Measurements from ENCODE around the gene INTS2. TPM values are rescaled to one million over a fixed set of nuclear protein-coding genes. Genes with fewer than 3 reads are reported as not detected.

The INTS2 gene
- polyA plus RNA-seq, 1 donor (not counting 4 experiments of a cell fraction or from before 2014, with no cell fraction given) = 10.4 TPM

DNA sequence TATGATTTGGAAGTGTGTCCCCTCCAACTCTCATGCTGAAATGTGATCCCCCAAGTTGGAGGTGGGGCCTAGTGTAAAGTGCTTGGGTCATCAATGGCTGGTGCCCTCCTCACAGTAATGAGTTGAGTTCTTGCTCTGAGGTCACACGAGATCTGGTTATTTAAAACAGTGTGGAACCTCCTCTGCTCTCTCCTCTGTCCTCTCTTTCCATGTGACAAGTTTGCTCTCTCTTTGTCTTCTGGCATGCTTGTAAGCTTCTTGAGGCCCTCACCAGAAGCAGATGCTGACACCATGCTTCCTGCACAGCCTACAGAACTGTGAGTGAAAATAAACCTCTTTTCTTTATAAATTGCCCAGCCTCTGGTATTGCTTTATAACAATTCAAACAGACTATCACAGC is 84.3 kb downstream of the INTS2 start:
- Histone ChIP-seq H3K36me3 (ENCODE audit: control insufficient read depth in 2 of 2, extremely low read depth in 1 of 2, insufficient read depth in 2 of 2, low read length in 2 of 2) (peaks cover 0 to 4% of the 10 kb centered on the region in 2 experiments), H3K4me1 (ENCODE audit: control insufficient read depth, extremely low read depth, insufficient read depth, low read length) (no peaks in the 10 kb centered on the region), H2AFZ (ENCODE audit: control insufficient read depth, low read length) (no peak overlapping the region), H3K4me2 (ENCODE audit: control insufficient read depth, extremely low read depth, insufficient read depth, low read depth, low read length) (no peak overlapping the region), H3K27me3 (ENCODE audit: control insufficient read depth, extremely low read depth, insufficient read depth, low read length) (no peaks in the 10 kb centered on the region), H3K4me3 (ENCODE audit: control insufficient read depth in 2 of 3, extremely low read depth in 1 of 3, insufficient read depth in 2 of 3, low read depth in 1 of 3, low read length in 3 of 3) (no peak overlapping the region), H3K27ac (ENCODE audit: control insufficient read depth, insufficient read depth, low read length) (no peak overlapping the region), H3K9me1 (ENCODE audit: control insufficient read depth, extremely low read depth, insufficient read depth, low read length) (no peaks in the 10 kb centered on the region), H3K9ac (ENCODE audit: control insufficient read depth, extremely low read depth, insufficient read depth, low read length) (no peak overlapping the region), H3K79me2 (ENCODE audit: control insufficient read depth, insufficient read depth, low read length) (no peaks in the 10 kb centered on the region), H3K9me3 (ENCODE audit: control insufficient read depth, low read depth, low read length) (no peaks in the 10 kb centered on the region), H4K20me1 (ENCODE audit: control insufficient read depth, extremely low read depth, insufficient read depth, low read length) (no peaks in the 10 kb centered on the region)
- TF ChIP-seq CTCF (optimal IDR thresholded peaks at IDR 0.05 in 1 of 3, IDR thresholded peaks at IDR 0.05 in 1 of 3, conservative IDR thresholded peaks at IDR 0.05 in 1 of 3; ENCODE audit: extremely low read depth in 1 of 3, insufficient read depth in 2 of 3, low read length in 3 of 3) (no peak), EZH2 (IDR thresholded peaks at IDR 0.05; ENCODE audit: low read length) (no peak)
- no peak for FAIRE-seq
- dilution Hi-C loops (cut with MboI; ENCODE audit: extremely low pct_ligation_motif_present, low sequenced_read_pairs) = no loop called here
- DNase-seq (ENCODE audit: low read depth, low spot score) = no peak

GRCh38 chr17:61842899-61843298 is 84.9 kb downstream of the INTS2 start:
- no peaks in the 10 kb centered on the region for H3K79me2 ChIP-seq (ENCODE audit: control insufficient read depth, insufficient read depth, low read length)
- H3K9me3 ChIP-seq (ENCODE audit: control insufficient read depth, low read depth, low read length) = no peaks in the 10 kb centered on the region
- FAIRE-seq (no peak), DNase-seq (ENCODE audit: low read depth, low spot score) (no peak)
- H3K9me1 ChIP-seq (ENCODE audit: control insufficient read depth, extremely low read depth, insufficient read depth, low read length) = no peaks in the 10 kb centered on the region
- H3K9ac ChIP-seq (ENCODE audit: control insufficient read depth, extremely low read depth, insufficient read depth, low read length) = no peak overlapping the region
- dilution Hi-C loops (cut with MboI; ENCODE audit: extremely low pct_ligation_motif_present, low sequenced_read_pairs) = no loop called here
- no peaks in the 10 kb centered on the region for H4K20me1 ChIP-seq (ENCODE audit: control insufficient read depth, extremely low read depth, insufficient read depth, low read length)
- H3K4me1 ChIP-seq (ENCODE audit: control insufficient read depth, extremely low read depth, insufficient read depth, low read length) = no peaks in the 10 kb centered on the region
- no peak overlapping the region for H3K4me2 ChIP-seq (ENCODE audit: control insufficient read depth, extremely low read depth, insufficient read depth, low read depth, low read length)
- H2AFZ ChIP-seq (ENCODE audit: control insufficient read depth, low read length) = no peak overlapping the region
- no peak overlapping the region for H3K27ac ChIP-seq (ENCODE audit: control insufficient read depth, insufficient read depth, low read length)
- no peaks in the 10 kb centered on the region for H3K27me3 ChIP-seq (ENCODE audit: control insufficient read depth, extremely low read depth, insufficient read depth, low read length)
- peaks cover 0 to 4% of the 10 kb centered on the region in 2 experiments for H3K36me3 ChIP-seq (ENCODE audit: control insufficient read depth in 2 of 2, extremely low read depth in 1 of 2, insufficient read depth in 2 of 2, low read length in 2 of 2)
- H3K4me3 ChIP-seq (ENCODE audit: control insufficient read depth in 2 of 3, extremely low read depth in 1 of 3, insufficient read depth in 2 of 3, low read depth in 1 of 3, low read length in 3 of 3) = no peak overlapping the region
- TF ChIP-seq CTCF (optimal IDR thresholded peaks at IDR 0.05 in 1 of 3, IDR thresholded peaks at IDR 0.05 in 1 of 3, conservative IDR thresholded peaks at IDR 0.05 in 1 of 3; ENCODE audit: extremely low read depth in 1 of 3, insufficient read depth in 2 of 3, low read length in 3 of 3) (no peak), EZH2 (IDR thresholded peaks at IDR 0.05; ENCODE audit: low read length) (no peak)
